Natural killer cell treated with Interleukin-12 subunit alpha and Interleukin-12 subunit beta and Interleukin-15 and Interleukin-18, amount 100 ng/mL, for 72 hours (primary cell): ENCODE data around the gene PORCN. TPM values are rescaled to one million over a fixed set of nuclear protein-coding genes. Genes with fewer than 3 reads are reported as not detected.
A peak's percentile ranks its signal among the peaks of the same experiment; 100 is the strongest.
"Not testable (repeated sequence)": the region's sequence is repeated elsewhere in the genome, so short reads cannot be mapped to it uniquely, and the experiment has no call there.

ENCODE experiments used
- ATAC-seq, 2 donors: fragments of 150-1000 bp; cut with Tn5 transposase in 1 of 2; sonication (Bioruptor Pico), chemical (Tn5 transposase) in 1 of 2; 2 replicates each; pipeline ENCODE4 v1.10.0; 2021
- DNase-seq: peaks from one replicate; pipeline ENCODE4 v3.0.0; 2022; ENCODE audit warnings: low spot score
- H3K27ac Mint-ChIP-seq, 2 donors: 1 replicate in 1 of 2; 2 replicates in 1 of 2; pipeline ENCODE4 v1.8.0; 2022; ENCODE audit warnings: mixed read lengths in 2 of 2, mild to moderate bottlenecking in 1 of 2, moderate library complexity in 1 of 2
- H3K27me3 Mint-ChIP-seq, 2 donors: 1 replicate in 1 of 2; 2 replicates in 1 of 2; pipeline ENCODE4 v1.8.0; 2022; ENCODE audit warnings: mixed read lengths in 2 of 2
- H3K36me3 Mint-ChIP-seq: one replicate; pipeline ENCODE4 v1.8.0; 2022; ENCODE audit warnings: mixed read lengths
- H3K4me1 Mint-ChIP-seq, 2 donors: 1 replicate in 1 of 2; 2 replicates in 1 of 2; pipeline ENCODE4 v1.8.0; 2022; ENCODE audit warnings: low read depth in 2 of 2, mixed read lengths in 2 of 2, mild to moderate bottlenecking in 1 of 2
- H3K4me3 Mint-ChIP-seq: one replicate; pipeline ENCODE4 v1.8.0; 2022; ENCODE audit warnings: mixed read lengths
- H3K9me3 Mint-ChIP-seq: 2 replicates; pipeline ENCODE4 v1.8.0; 2022; ENCODE audit warnings: mixed read lengths
- total RNA-seq, 2 donors: library from RNA; stranded (reverse); gene quantifications; one replicate each; pipeline ENCODE4 v1.2.3, GENCODE V29; 2022

PORCN gene
- total RNA-seq, 2 donors from 2014 or later: 25.9 to 31.0 TPM

DNA sequence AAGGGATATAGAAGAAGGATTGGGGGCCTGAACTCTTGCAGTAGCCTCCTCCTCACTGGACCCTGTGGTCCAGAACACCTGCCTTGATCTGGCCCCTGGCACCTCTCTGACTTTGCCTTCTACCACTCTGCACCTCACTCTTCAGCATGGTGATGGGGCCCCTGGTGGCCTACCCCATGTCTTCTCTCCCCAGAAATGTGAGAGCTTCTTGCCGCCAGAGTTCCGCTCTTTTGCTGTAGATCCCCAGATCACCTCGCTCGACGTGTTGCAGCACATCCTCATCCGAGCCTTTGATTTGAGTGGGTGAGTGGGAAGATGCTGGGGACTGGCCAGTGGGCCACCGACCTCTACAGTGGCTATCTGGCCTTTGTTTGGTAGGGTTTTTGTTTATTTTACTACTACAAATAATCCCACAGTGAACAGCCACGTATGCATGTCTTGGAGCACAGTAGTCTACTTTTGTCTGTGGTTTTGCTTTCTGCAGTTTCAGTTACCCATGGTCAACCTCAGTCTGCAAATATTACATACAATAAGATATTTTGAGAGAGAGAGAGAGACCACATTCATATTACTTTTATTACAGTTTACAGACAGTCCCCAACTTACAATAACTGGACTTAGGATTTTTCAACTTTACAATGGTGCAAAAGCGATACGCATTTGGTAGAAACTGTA lies 32.5 kb downstream of the PORCN start:
- Mint-ChIP-seq H3K9me3 (no peaks in the 10 kb centered on the region), H3K27ac (peak overlapping the region; percentile 86), H3K36me3 (peaks cover 5% of the 10 kb centered on the region), H3K27me3 (no peaks in the 10 kb centered on the region), H3K4me3 (peak overlapping the region; percentile 96), H3K4me1 (peaks cover 19 to 20% of the 10 kb centered on the region in 2 donors)
- DNase-seq: no peak
- ATAC-seq: no peak

GRCh38 chrX:48548871-48549270 lies 40.1 kb downstream of the PORCN start:
- no peak overlapping the region for H3K27ac Mint-ChIP-seq
- no peak overlapping the region for H3K4me3 Mint-ChIP-seq
- no peaks in the 10 kb centered on the region for H3K27me3 Mint-ChIP-seq
- H3K9me3 Mint-ChIP-seq: no peaks in the 10 kb centered on the region
- H3K4me1 Mint-ChIP-seq: peaks cover 7 to 14% of the 10 kb centered on the region in 2 donors
- DNase-seq (no peak), ATAC-seq (no peak)
- peaks cover 10% of the 10 kb centered on the region for H3K36me3 Mint-ChIP-seq

- not testable (repeated sequence) for H3K9me3 Mint-ChIP-seq, H3K27me3 Mint-ChIP-seq, H3K36me3 Mint-ChIP-seq, ATAC-seq, DNase-seq, H3K4me1 Mint-ChIP-seq, H3K4me3 Mint-ChIP-seq
- H3K27ac Mint-ChIP-seq: peak overlapping the region in 1 of 2 donors; percentile 70
Observed at GRCh38 chrX:48555731-48556325, 47.0 kb downstream of the PORCN start.

- H3K9me3 Mint-ChIP-seq: no peaks in the 10 kb centered on the region
- H3K36me3 Mint-ChIP-seq: peaks cover 7% of the 10 kb centered on the region
- peak overlapping the region; percentile 51 for H3K4me3 Mint-ChIP-seq
- H3K27ac Mint-ChIP-seq: peak overlapping the region; percentile 40 to 78
- H3K4me1 Mint-ChIP-seq: peaks cover 0 to 4% of the 10 kb centered on the region in 2 donors
- DNase-seq (no peak), ATAC-seq (peak; percentile 85 to 97)
- H3K27me3 Mint-ChIP-seq: peaks cover 0 to 4% of the 10 kb centered on the region in 2 donors
Observed at GRCh38 chrX:48558271-48558670, 49.5 kb downstream of the PORCN start.

DNA sequence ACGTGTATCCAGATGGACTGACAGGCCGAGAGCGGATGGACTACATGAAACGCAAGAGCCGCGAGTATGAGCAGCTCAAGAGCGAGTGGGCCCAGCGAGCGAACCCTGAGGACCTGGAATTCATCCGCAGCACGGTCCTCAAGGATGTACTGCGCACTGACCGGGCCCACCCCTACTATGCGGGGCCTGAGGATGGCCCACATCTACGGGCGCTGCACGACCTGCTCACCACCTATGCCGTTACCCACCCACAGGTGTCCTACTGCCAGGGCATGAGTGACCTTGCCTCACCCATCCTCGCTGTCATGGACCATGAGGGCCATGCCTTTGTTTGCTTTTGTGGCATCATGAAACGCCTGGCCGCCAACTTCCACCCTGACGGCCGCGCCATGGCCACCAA lies 50.8 kb downstream of the PORCN start:
- ATAC-seq: no peak
- DNase-seq: no peak
- Mint-ChIP-seq H3K27me3 (peaks cover 0 to 3% of the 10 kb centered on the region in 2 donors), H3K4me3 (no peak overlapping the region), H3K4me1 (peaks cover 0 to 3% of the 10 kb centered on the region in 2 donors), H3K27ac (no peak overlapping the region), H3K9me3 (no peaks in the 10 kb centered on the region), H3K36me3 (peaks cover 5% of the 10 kb centered on the region)

- DNase-seq (no peak), ATAC-seq (no peak)
- Mint-ChIP-seq H3K4me3 (no peak overlapping the region), H3K27me3 (no peaks in the 10 kb centered on the region), H3K27ac (no peak overlapping the region), H3K4me1 (no peaks in the 10 kb centered on the region), H3K36me3 (peaks cover under 1% of the 10 kb centered on the region), H3K9me3 (no peaks in the 10 kb centered on the region)
Observed at GRCh38 chrX:48560056-48560455, 51.3 kb downstream of the PORCN start.

- Mint-ChIP-seq H3K9me3 (no peaks in the 10 kb centered on the region), H3K27me3 (no peaks in the 10 kb centered on the region), H3K27ac (no peak overlapping the region), H3K36me3 (no peaks in the 10 kb centered on the region), H3K4me3 (no peak overlapping the region), H3K4me1 (no peaks in the 10 kb centered on the region)
- DNase-seq (no peak), ATAC-seq (no peak)
Observed at GRCh38 chrX:48560681-48561080, 51.9 kb downstream of the PORCN start.

GRCh38 chrX:48569958-48570357 lies 61.2 kb downstream of the PORCN start:
- Mint-ChIP-seq H3K27me3 (no peaks in the 10 kb centered on the region), H3K9me3 (no peaks in the 10 kb centered on the region)

More at GRCh38 chrX:48569958-48570357, 61.2 kb downstream of the PORCN start:
- H3K36me3 Mint-ChIP-seq: peaks cover 4% of the 10 kb centered on the region
- H3K27ac Mint-ChIP-seq: peak overlapping the region; percentile 60 to 62
- ATAC-seq (peak; percentile 63 to 84), DNase-seq (no peak)
- peaks cover 8 to 13% of the 10 kb centered on the region in 2 donors for H3K4me1 Mint-ChIP-seq
- no peak overlapping the region for H3K4me3 Mint-ChIP-seq

Other genes starting within 250 kb of the PORCN start
- not detected for gene SSX3, start 152.3 kb upstream of the PORCN start, total RNA-seq
- gene SSX4, start 125.5 kb upstream of the PORCN start, total RNA-seq: not detected
- gene SSX4B, start 97.0 kb upstream of the PORCN start, total RNA-seq: not detected
- 100 to 1,000 TPM in 1 of 2 donors, 10 to 100 TPM in 1; 70.7 to 156 TPM for gene SLC38A5, start 38.7 kb upstream of the PORCN start, total RNA-seq
- 100 to 1,000 TPM in 1 of 2 donors, 10 to 100 TPM in 1; 83.8 to 120 TPM for gene FTSJ1, start 32.8 kb upstream of the PORCN start, total RNA-seq
- gene EBP, start 12.8 kb downstream of the PORCN start, total RNA-seq: 100 to 1,000 TPM; 380 to 399 TPM
- gene TBC1D25, start 30.7 kb downstream of the PORCN start, total RNA-seq: 10 to 100 TPM; 31.8 to 37.0 TPM
- 100 to 1,000 TPM; 329 to 362 TPM for gene RBM3, start 65.5 kb downstream of the PORCN start, total RNA-seq
- 10 to 100 TPM; 39.7 to 64.7 TPM for gene WDR13, start 88.5 kb downstream of the PORCN start, total RNA-seq
- 100 to 1,000 TPM in 1 of 2 donors, 10 to 100 TPM in 1; 98.7 to 109 TPM for gene WAS, start 174.8 kb downstream of the PORCN start, total RNA-seq
- 10 to 100 TPM; 19.2 to 33.8 TPM for gene SUV39H1, start 187.7 kb downstream of the PORCN start, total RNA-seq